ENCODE measurements around the gene SLC6A5. TPM values are rescaled to one million over a fixed set of nuclear protein-coding genes. Genes with fewer than 3 reads are reported as not detected.

Gene SLC6A5
- total RNA-seq, 4 donors from 2014 or later, result not detected

GRCh38 chr11:20621679-20622078 lies 22.3 kb downstream of the SLC6A5 start:
- Histone ChIP-seq H3K4me3 (no peak overlapping the region), H3K27me3 (no peaks in the 10 kb centered on the region), H3K27ac (no peak overlapping the region), H3K36me3 (no peaks in the 10 kb centered on the region), H3K4me1 (no peaks in the 10 kb centered on the region), H3K9me3 (no peaks in the 10 kb centered on the region)
- intact Hi-C loops (cut with DNase I; ENCODE audit: low total_unique reads) (no loop called here), in situ Hi-C loops (cut with MboI; ENCODE audit: low sequenced_read_pairs in 4 of 4) (loop anchor here in 3 of 4 donors (25.0 kb wide), 2 partner anchors 234 to 484 kb away; partner anchors contain the start of gene PRMT3 (in 2 of the 3))
- ATAC-seq, result no peak
- no peak for DNase-seq
- TF ChIP-seq POLR2A (IDR thresholded peaks at IDR 0.05) (no peak), CTCF (IDR thresholded peaks at IDR 0.05 in 4 of 5, conservative IDR thresholded peaks at IDR 0.05 in 1 of 5) (no peak)

- Histone ChIP-seq H3K27ac (no peak overlapping the region), H3K4me1 (no peaks in the 10 kb centered on the region), H3K27me3 (no peaks in the 10 kb centered on the region), H3K9me3 (no peaks in the 10 kb centered on the region), H3K36me3 (no peaks in the 10 kb centered on the region), H3K4me3 (no peak overlapping the region)
- intact Hi-C loops (cut with DNase I; ENCODE audit: low total_unique reads) (no loop called here), in situ Hi-C loops (cut with MboI; ENCODE audit: low sequenced_read_pairs in 4 of 4) (loop anchor here in 3 of 4 donors (25.0 kb wide), 2 partner anchors 236 to 486 kb away; partner anchors contain the start of gene PRMT3 (in 2 of the 3))
- ATAC-seq (no peak), DNase-seq (no peak)
- no peak for TF ChIP-seq CTCF (IDR thresholded peaks at IDR 0.05 in 4 of 5, conservative IDR thresholded peaks at IDR 0.05 in 1 of 5)
- no peak for TF ChIP-seq POLR2A (IDR thresholded peaks at IDR 0.05)
Measured at GRCh38 chr11:20623252-20623651, 23.8 kb downstream of the SLC6A5 start.

GRCh38 chr11:20626279-20626678 lies 26.9 kb downstream of the SLC6A5 start:
- ATAC-seq, result no peak
- in situ Hi-C loops (cut with MboI; ENCODE audit: low sequenced_read_pairs in 4 of 4), result loop anchor here in 3 of 4 donors (25.0 kb wide), 2 partner anchors 1511 to 1686 kb away; no protein-coding TSS in a partner anchor
- no peak for DNase-seq
- Histone ChIP-seq H3K36me3 (no peaks in the 10 kb centered on the region), H3K4me1 (no peaks in the 10 kb centered on the region), H3K27ac (no peak overlapping the region), H3K4me3 (no peak overlapping the region), H3K27me3 (no peaks in the 10 kb centered on the region), H3K9me3 (no peaks in the 10 kb centered on the region)
- TF ChIP-seq CTCF (IDR thresholded peaks at IDR 0.05 in 4 of 5, conservative IDR thresholded peaks at IDR 0.05 in 1 of 5) (no peak), POLR2A (IDR thresholded peaks at IDR 0.05) (no peak)
- intact Hi-C loops (cut with DNase I; ENCODE audit: low total_unique reads), result no loop called here

GRCh38 chr11:20627026-20627425 lies 27.6 kb downstream of the SLC6A5 start:
- ATAC-seq (no peak), DNase-seq (no peak)
- H3K27me3 ChIP-seq, result no peaks in the 10 kb centered on the region
- H3K36me3 ChIP-seq, result no peaks in the 10 kb centered on the region
- no peaks in the 10 kb centered on the region for H3K4me1 ChIP-seq
- TF ChIP-seq POLR2A (IDR thresholded peaks at IDR 0.05) (no peak), CTCF (IDR thresholded peaks at IDR 0.05 in 4 of 5, conservative IDR thresholded peaks at IDR 0.05 in 1 of 5) (no peak)
- H3K4me3 ChIP-seq, result no peak overlapping the region
- in situ Hi-C loops (cut with MboI; ENCODE audit: low sequenced_read_pairs in 4 of 4) (loop anchor here in 3 of 4 donors (25.0 kb wide), 2 partner anchors 1510 to 1685 kb away; no protein-coding TSS in a partner anchor), intact Hi-C loops (cut with DNase I; ENCODE audit: low total_unique reads) (no loop called here)
- no peak overlapping the region for H3K27ac ChIP-seq
- H3K9me3 ChIP-seq, result no peaks in the 10 kb centered on the region

- Histone ChIP-seq H3K36me3 (no peaks in the 10 kb centered on the region), H3K4me1 (no peaks in the 10 kb centered on the region), H3K9me3 (no peaks in the 10 kb centered on the region), H3K27me3 (no peaks in the 10 kb centered on the region), H3K4me3 (no peak overlapping the region), H3K27ac (no peak overlapping the region)
- intact Hi-C loops (cut with DNase I; ENCODE audit: low total_unique reads), result no loop called here
- no peak for TF ChIP-seq POLR2A (IDR thresholded peaks at IDR 0.05)
- TF ChIP-seq CTCF (IDR thresholded peaks at IDR 0.05 in 4 of 5, conservative IDR thresholded peaks at IDR 0.05 in 1 of 5), result no peak
- ATAC-seq (no peak), DNase-seq (no peak)
- in situ Hi-C loops (cut with MboI; ENCODE audit: low sequenced_read_pairs in 4 of 4), result loop anchor here in 3 of 4 donors (25.0 kb wide), 2 partner anchors 1510 to 1685 kb away; no protein-coding TSS in a partner anchor
Measured at GRCh38 chr11:20627701-20628100, 28.3 kb downstream of the SLC6A5 start.
